ENCODE measurements around the gene ADAMTSL1. TPM values are rescaled to one million over a fixed set of nuclear protein-coding genes. Genes with fewer than 3 reads are reported as not detected.

ADAMTSL1 gene
- total and polyA plus RNA-seq, 2 of the 13 experiments (the other 11 are each of a cell fraction or from before 2014, with no cell fraction given) = not detected

- ChIA-PET POLR2A (no interaction called here), CTCF (ENCODE audit: low intra/inter-chr PET ratio, low total read pairs) (no interaction called here)
- no peak for TF ChIP-seq ZNF44 (CRISPR knock-in tag; IDR thresholded peaks at IDR 0.05)
- no peak for TF ChIP-seq ZUFSP (CRISPR knock-in tag; IDR thresholded peaks at IDR 0.05; ENCODE audit: borderline replicate concordance)
- TF ChIP-seq MEIS2 (CRISPR knock-in tag; IDR thresholded peaks at IDR 0.05) = no peak
- TF ChIP-seq PHF5A (CRISPR knock-in tag; IDR thresholded peaks at IDR 0.05; ENCODE audit: low read depth, unreplicated experiment) = no peak
- no peak for TF ChIP-seq ZNF740 (CRISPR knock-in tag; IDR thresholded peaks at IDR 0.05)
- no peak for TF ChIP-seq ZXDC (CRISPR knock-in tag; IDR thresholded peaks at IDR 0.05)
- TF ChIP-seq ZNF766 (CRISPR knock-in tag; IDR thresholded peaks at IDR 0.05; ENCODE audit: borderline replicate concordance) = no peak
- no peak for TF ChIP-seq ZNF253 (CRISPR knock-in tag; IDR thresholded peaks at IDR 0.05; ENCODE audit: borderline replicate concordance)
- no peak for TF ChIP-seq AHR (CRISPR knock-in tag; IDR thresholded peaks at IDR 0.05)
- no peak for TF ChIP-seq NKX3-1 (CRISPR knock-in tag; IDR thresholded peaks at IDR 0.05)
- no peak for TF ChIP-seq SRF (IDR thresholded peaks at IDR 0.05; ENCODE audit: low read depth, low read length)
- TF ChIP-seq DBP (CRISPR knock-in tag; IDR thresholded peaks at IDR 0.05; ENCODE audit: not compliant biosample characterization) = no peak
- no peak for TF ChIP-seq CENPX (CRISPR knock-in tag; IDR thresholded peaks at IDR 0.05)
- no peak for TF ChIP-seq GATAD1 (CRISPR knock-in tag; IDR thresholded peaks at IDR 0.05)
- TF ChIP-seq EHMT2 (IDR thresholded peaks at IDR 0.05; ENCODE audit: borderline replicate concordance, low read depth, low read length) = no peak
- no peak for TF ChIP-seq CREB1 (IDR thresholded peaks at IDR 0.05)
- no peak for TF ChIP-seq CREB1 (CRISPR knock-in tag; IDR thresholded peaks at IDR 0.05)
- TF ChIP-seq ZNF724P (CRISPR knock-in tag; IDR thresholded peaks at IDR 0.05; ENCODE audit: borderline replicate concordance) = no peak
- TF ChIP-seq ZNF619 (CRISPR knock-in tag; IDR thresholded peaks at IDR 0.05) = no peak
- TF ChIP-seq RCOR2 (CRISPR knock-in tag; IDR thresholded peaks at IDR 0.05) = no peak
- no peak for TF ChIP-seq BHLHE40 (IDR thresholded peaks at IDR 0.05; ENCODE audit: low read length)
- Histone ChIP-seq H3K9me3 (ENCODE audit: low read length) (no peaks in the 10 kb centered on the region), H3K79me2 (ENCODE audit: insufficient read depth, low read length) (no peaks in the 10 kb centered on the region), H3K9ac (ENCODE audit: insufficient read depth, low read depth, low read length) (no peak overlapping the region), H3K4me1 (ENCODE audit: insufficient read depth, low read length) (no peaks in the 10 kb centered on the region), H3K4me3 (replicated peaks in 1 of 3; ENCODE audit: insufficient read depth in 1 of 3, low read depth in 2 of 3, low read length in 3 of 3) (no peak overlapping the region), H2AFZ (ENCODE audit: low read length) (no peak overlapping the region), H3K27ac (ENCODE audit: extremely low read length, insufficient read depth, low read length) (no peak overlapping the region), H3K36me3 (replicated peaks in 1 of 2; ENCODE audit: control insufficient read depth in 1 of 2, insufficient read depth in 2 of 2, low read length in 2 of 2) (no peaks in the 10 kb centered on the region), H4K20me1 (ENCODE audit: insufficient read depth, low read length) (no peaks in the 10 kb centered on the region), H3K4me2 (ENCODE audit: low read depth, low read length) (no peak overlapping the region), H3K27me3 (ENCODE audit: control insufficient read depth in 1 of 2, insufficient read depth in 2 of 2, low read length in 2 of 2) (peaks cover 0 to 3% of the 10 kb centered on the region in 2 experiments; a peak in 1 of 5 replicates)
- in situ Hi-C loops (cut with HindIII; ENCODE audit: extremely low pct_ligation_motif_present, low pct_unique_long_range_greater_than_20kb) (no loop called here), intact Hi-C loops (cut with micrococcal nuclease; ENCODE audit: unreplicated experiment) (loop anchor here (10.0 kb wide), 1 partner anchor 56 kb away; no protein-coding TSS in a partner anchor)
- DNase-seq (ENCODE audit: low spot score) (no peak), ATAC-seq (no peak), FAIRE-seq (no peak)
- BruUV-seq (replicated peaks) = no TSS peak
These were observed 127.1 kb downstream of the ADAMTSL1 start for GRCh38 chr9:18601026-18601425.

Measured in HepG2 (cell line).